ENCODE data around the gene NFIA.

NFIA gene

GRCh38 chr1:61091455-61091854 lies 9.1 kb downstream of the NFIA start (continued):
- TF ChIP-seq ZNF280C (tag by site-specific recombination; IDR thresholded peaks at IDR 0.05) (no peak), ZNF571 (tag by site-specific recombination; IDR thresholded peaks at IDR 0.05) (no peak), KLF9 (tag by site-specific recombination; IDR thresholded peaks at IDR 0.05; ENCODE audit: low read depth) (peak; percentile 27; the same call in 1 of the 2 replicates), WT1 (tag by site-specific recombination; IDR thresholded peaks at IDR 0.05) (peak; percentile 84), ZNF148 (tag by site-specific recombination; IDR thresholded peaks at IDR 0.05; ENCODE audit: borderline replicate concordance) (no peak), ZNF488 (tag by site-specific recombination; IDR thresholded peaks at IDR 0.05) (peak; percentile 97), ZNF324 (tag by site-specific recombination; IDR thresholded peaks at IDR 0.05) (peak; percentile 65), SCRT1 (tag by site-specific recombination; IDR thresholded peaks at IDR 0.05; ENCODE audit: borderline replicate concordance) (peak; percentile 51), REPIN1 (tag by site-specific recombination; IDR thresholded peaks at IDR 0.05; ENCODE audit: low read depth) (no peak), ZFP69B (tag by site-specific recombination; IDR thresholded peaks at IDR 0.05) (peak; percentile 53; the same call in 1 of the 2 replicates), ZNF792 (tag by site-specific recombination; IDR thresholded peaks at IDR 0.05) (no peak), ZNF248 (tag by site-specific recombination; IDR thresholded peaks at IDR 0.05) (no peak), ZNF423 (tag by site-specific recombination; IDR thresholded peaks at IDR 0.05) (peak; percentile 40; the same call in 1 of the 2 replicates), SALL2 (tag by site-specific recombination; IDR thresholded peaks at IDR 0.05; ENCODE audit: borderline replicate concordance) (no peak), ZNF23 (tag by site-specific recombination; IDR thresholded peaks at IDR 0.05; ENCODE audit: borderline replicate concordance) (no peak), ZBTB26 (tag by site-specific recombination; optimal IDR thresholded peaks at IDR 0.05) (no peak), ZNF121 (tag by site-specific recombination; IDR thresholded peaks at IDR 0.05) (no peak), PRDM1 (tag by site-specific recombination; IDR thresholded peaks at IDR 0.05) (no peak), ZNF610 (tag by site-specific recombination; IDR thresholded peaks at IDR 0.05; ENCODE audit: borderline replicate concordance) (0 out of 2 replicates have a peak, but pooled peaks have one; percentile 50), ZNF48 (tag by site-specific recombination; IDR thresholded peaks at IDR 0.05) (no peak), ZSCAN23 (tag by site-specific recombination; IDR thresholded peaks at IDR 0.05) (no peak), SP7 (tag by site-specific recombination; IDR thresholded peaks at IDR 0.05) (peak; percentile 96)
- TF ChIP-seq, protein P1, sequence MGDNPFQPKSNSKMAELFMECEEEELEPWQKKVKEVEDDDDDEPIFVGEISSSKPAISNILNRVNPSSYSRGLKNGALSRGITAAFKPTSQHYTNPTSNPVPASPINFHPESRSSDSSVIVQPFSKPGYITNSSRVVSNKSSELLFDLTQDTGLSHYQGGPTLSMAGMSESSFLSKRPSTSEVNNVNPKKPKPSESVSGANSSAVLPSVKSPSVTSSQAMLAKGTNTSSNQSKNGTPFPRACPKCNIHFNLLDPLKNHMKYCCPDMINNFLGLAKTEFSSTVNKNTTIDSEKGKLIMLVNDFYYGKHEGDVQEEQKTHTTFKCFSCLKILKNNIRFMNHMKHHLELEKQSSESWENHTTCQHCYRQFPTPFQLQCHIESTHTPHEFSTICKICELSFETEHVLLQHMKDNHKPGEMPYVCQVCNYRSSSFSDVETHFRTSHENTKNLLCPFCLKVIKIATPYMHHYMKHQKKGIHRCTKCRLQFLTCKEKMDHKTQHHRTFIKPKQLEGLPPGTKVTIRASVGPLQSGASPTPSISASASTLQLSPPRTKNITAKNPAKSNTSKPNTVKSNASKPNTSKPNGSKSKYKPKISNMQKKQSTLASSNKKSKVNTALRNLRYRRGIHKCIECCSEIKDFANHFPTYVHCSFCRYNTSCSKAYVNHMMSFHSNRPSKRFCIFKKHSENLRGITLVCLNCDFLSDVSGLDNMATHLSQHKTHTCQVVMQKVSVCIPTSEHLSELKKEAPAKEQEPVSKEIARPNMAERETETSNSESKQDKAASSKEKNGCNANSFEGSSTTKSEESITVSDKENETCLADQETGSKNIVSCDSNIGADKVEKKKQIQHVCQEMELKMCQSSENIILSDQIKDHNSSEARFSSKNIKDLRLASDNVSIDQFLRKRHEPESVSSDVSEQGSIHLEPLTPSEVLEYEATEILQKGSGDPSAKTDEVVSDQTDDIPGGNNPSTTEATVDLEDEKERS (tag by site-specific recombination; IDR thresholded peaks at IDR 0.05), result no peak
- TF ChIP-seq, protein P2, sequence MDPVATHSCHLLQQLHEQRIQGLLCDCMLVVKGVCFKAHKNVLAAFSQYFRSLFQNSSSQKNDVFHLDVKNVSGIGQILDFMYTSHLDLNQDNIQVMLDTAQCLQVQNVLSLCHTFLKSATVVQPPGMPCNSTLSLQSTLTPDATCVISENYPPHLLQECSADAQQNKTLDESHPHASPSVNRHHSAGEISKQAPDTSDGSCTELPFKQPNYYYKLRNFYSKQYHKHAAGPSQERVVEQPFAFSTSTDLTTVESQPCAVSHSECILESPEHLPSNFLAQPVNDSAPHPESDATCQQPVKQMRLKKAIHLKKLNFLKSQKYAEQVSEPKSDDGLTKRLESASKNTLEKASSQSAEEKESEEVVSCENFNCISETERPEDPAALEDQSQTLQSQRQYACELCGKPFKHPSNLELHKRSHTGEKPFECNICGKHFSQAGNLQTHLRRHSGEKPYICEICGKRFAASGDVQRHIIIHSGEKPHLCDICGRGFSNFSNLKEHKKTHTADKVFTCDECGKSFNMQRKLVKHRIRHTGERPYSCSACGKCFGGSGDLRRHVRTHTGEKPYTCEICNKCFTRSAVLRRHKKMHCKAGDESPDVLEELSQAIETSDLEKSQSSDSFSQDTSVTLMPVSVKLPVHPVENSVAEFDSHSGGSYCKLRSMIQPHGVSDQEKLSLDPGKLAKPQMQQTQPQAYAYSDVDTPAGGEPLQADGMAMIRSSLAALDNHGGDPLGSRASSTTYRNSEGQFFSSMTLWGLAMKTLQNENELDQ (tag by site-specific recombination; IDR thresholded peaks at IDR 0.05; ENCODE audit: low read depth), result peak; percentile 81; the same call in 1 of the 2 replicates
- TF ChIP-seq, protein P3, sequence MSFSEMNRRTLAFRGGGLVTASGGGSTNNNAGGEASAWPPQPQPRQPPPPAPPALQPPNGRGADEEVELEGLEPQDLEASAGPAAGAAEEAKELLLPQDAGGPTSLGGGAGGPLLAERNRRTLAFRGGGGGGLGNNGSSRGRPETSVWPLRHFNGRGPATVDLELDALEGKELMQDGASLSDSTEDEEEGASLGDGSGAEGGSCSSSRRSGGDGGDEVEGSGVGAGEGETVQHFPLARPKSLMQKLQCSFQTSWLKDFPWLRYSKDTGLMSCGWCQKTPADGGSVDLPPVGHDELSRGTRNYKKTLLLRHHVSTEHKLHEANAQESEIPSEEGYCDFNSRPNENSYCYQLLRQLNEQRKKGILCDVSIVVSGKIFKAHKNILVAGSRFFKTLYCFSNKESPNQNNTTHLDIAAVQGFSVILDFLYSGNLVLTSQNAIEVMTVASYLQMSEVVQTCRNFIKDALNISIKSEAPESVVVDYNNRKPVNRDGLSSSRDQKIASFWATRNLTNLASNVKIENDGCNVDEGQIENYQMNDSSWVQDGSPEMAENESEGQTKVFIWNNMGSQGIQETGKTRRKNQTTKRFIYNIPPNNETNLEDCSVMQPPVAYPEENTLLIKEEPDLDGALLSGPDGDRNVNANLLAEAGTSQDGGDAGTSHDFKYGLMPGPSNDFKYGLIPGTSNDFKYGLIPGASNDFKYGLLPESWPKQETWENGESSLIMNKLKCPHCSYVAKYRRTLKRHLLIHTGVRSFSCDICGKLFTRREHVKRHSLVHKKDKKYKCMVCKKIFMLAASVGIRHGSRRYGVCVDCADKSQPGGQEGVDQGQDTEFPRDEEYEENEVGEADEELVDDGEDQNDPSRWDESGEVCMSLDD (tag by site-specific recombination; IDR thresholded peaks at IDR 0.05), result no peak

All from HEK293 (cell line).